HG02623 (cell line): ENCODE data around the gene USP19.
A peak's percentile ranks its signal among the peaks of the same experiment; 100 is the strongest.

Source experiments
- ATAC-seq: cut with Tn5 transposase; IDR thresholded peaks from one replicate; pipeline ENCODE4 v1.9.1; 2021; ENCODE audit warnings: moderate library complexity; ENCODE audit not compliant: unreplicated experiment

Gene USP19, protein sequence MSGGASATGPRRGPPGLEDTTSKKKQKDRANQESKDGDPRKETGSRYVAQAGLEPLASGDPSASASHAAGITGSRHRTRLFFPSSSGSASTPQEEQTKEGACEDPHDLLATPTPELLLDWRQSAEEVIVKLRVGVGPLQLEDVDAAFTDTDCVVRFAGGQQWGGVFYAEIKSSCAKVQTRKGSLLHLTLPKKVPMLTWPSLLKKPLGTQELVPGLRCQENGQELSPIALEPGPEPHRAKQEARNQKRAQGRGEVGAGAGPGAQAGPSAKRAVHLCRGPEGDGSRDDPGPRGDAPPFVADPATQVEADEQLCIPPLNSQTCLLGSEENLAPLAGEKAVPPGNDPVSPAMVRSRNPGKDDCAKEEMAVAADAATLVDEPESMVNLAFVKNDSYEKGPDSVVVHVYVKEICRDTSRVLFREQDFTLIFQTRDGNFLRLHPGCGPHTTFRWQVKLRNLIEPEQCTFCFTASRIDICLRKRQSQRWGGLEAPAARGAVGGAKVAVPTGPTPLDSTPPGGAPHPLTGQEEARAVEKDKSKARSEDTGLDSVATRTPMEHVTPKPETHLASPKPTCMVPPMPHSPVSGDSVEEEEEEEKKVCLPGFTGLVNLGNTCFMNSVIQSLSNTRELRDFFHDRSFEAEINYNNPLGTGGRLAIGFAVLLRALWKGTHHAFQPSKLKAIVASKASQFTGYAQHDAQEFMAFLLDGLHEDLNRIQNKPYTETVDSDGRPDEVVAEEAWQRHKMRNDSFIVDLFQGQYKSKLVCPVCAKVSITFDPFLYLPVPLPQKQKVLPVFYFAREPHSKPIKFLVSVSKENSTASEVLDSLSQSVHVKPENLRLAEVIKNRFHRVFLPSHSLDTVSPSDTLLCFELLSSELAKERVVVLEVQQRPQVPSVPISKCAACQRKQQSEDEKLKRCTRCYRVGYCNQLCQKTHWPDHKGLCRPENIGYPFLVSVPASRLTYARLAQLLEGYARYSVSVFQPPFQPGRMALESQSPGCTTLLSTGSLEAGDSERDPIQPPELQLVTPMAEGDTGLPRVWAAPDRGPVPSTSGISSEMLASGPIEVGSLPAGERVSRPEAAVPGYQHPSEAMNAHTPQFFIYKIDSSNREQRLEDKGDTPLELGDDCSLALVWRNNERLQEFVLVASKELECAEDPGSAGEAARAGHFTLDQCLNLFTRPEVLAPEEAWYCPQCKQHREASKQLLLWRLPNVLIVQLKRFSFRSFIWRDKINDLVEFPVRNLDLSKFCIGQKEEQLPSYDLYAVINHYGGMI (N-terminal part only)

DNA sequence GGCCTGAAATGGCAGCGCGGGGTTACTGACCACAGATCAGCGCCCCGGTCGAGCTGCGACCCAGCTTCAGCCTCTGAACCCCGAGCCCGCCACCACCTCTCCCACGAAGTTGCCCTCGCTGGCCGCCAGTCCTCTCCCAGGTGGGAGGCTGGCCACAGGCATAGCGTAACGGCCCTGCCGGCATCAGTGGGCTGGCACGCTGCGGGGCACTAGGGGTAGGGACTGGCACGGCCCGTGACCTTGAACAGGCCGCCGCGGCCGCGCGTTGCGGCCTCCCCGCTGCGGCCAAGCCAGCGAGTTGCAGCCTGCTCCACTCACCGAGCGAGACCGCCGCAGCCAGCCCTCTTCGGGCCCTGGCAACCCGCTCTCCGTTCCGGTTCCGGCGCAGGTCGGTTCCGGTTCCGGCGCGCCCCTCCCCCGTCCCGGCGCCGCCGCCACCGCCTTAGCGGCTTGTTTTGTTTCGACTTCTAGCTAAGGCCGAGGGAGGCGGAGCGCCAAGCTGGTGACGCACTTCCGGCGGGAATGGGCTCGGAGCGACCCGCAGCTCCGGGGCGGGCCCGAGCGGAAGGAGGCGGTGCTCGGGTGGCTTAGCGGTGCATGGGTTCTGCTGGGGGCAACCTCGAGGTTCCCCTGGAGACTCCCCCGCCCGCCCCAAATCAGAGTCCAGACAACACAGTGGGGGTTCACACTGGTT lies at the start of gene USP19:
Gene USP19, minus strand, starts transcription at position 386 of the 694 bp plus-strand sequence. CDS start 1,678 bp downstream, outside the sequence.
- ATAC-seq, result peak; percentile 88

DNA sequence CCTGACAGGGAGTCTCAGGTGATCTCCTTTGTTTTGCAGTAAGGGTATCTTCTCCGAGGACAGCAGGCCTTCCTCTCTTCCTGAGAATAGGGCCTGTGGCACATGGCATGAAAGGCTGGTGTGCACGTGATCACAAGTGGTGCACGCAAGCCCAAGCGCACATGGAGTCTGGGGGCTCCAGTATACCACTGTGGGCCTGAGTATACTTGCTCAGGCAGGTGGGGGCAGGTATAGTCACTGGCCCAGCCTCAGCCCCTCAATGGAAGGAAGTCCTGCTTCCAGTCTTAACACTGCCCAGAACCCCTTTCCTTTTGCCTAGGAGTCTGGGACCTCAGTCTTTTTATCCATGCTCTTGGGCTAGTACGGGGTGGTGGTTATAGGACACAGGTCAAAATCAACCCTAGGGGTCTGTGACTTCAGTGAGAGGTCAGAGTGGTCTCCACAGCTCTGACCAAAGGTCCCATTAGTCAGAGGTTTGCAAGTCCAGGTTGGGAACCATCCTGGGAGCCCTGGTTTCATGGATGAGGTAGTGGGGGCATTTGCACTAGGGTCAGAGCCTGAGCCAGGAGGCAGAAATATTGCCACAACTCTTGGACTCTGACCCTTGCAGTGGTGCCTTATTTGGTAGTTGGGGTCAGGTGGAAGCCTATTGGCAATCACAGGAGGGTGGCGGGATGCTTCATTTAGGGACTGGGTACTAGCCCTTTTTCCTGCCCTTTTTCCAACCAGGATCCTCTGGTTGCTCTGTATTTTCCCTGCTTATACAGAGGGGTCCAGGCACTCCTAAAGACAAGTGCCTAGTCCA lies 46.3 kb upstream of the USP19 start:
- no peak for ATAC-seq

DNA sequence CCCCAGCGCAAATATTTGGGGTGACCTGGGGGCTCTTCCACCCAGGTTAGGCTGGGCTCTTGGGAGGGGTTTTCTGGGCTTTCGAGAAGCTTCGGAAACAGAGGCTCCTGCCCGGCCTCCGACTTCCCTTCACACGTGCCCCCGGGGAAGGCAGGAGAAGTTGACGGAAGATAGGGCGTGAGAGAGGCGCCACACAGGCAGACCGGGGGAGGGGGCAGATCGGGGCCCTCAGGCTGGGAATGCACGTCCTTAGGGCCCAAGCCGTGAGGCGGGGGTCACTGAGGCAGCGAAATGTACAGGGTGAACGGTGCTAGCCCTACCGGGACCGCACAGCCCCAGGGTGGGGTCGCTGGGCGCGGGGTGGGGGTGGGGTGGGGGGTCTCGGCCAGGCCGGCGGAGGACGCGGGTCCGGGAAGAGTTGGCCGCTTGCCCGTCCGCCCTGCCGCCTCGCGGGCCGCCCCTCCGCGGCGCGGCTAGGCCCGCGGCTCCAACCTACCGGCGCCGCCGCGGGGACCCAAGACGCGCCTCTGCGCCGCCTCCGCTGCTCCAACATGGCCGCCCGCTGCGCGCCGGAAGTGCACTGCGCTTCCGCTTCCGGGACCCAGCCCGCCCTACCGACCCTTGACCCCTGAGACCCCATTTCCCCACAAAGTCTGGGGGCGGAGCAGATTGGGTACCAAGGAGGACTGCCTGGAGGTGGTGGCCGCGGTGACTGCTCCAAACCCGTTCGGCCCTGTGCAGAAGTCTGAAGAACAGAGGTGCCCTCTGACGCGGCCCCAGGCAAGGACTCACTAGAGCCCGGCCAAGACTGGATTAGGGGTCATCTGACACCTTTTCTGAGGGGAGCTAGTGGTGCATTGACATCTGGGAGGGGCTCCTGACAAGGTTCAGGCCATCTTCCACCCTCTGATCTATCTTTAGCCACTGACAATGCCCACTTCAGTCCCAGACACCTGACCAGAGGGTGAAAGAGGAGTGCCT lies 45.4 kb upstream of the USP19 start, which contains the start of gene CCDC71:
Gene CCDC71, minus strand, starts transcription at position 561 of the 981 bp plus-strand sequence. CDS start 2,123 bp downstream, outside the sequence.
- peak; percentile 61 for ATAC-seq

- no peak for ATAC-seq
Measured at GRCh38 chr3:49164983-49165720, 44.5 kb upstream of the USP19 start.

DNA sequence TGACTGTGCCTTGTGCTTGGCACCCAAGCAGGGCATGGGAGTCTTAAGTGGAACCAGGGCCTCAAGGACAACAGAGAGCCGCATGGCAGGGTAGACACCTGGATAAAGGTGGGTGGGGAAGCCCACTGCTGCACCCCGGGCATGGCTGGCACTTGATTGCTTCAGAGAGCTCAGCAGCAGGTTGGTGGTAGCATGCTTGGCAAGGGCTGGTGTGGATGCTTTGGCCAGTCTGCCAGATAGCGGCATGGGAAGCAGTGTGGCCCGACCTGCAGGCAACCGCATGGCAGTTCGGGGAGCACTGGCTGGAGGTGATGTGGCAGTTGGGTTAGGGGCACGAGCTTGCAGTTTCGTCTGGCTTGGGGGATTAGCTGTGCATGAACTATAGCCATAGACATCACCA lies 43.0 kb upstream of the USP19 start:
- no peak for ATAC-seq

- ATAC-seq, result no peak
Measured at GRCh38 chr3:49162751-49163419, 42.3 kb upstream of the USP19 start.

GRCh38 chr3:49161808-49162530 lies 41.3 kb upstream of the USP19 start:
- no peak for ATAC-seq

GRCh38 chr3:49161197-49161596 lies 40.6 kb upstream of the USP19 start:
- ATAC-seq, result no peak

GRCh38 chr3:49158792-49159191 lies 38.2 kb upstream of the USP19 start:
- ATAC-seq, result no peak

DNA sequence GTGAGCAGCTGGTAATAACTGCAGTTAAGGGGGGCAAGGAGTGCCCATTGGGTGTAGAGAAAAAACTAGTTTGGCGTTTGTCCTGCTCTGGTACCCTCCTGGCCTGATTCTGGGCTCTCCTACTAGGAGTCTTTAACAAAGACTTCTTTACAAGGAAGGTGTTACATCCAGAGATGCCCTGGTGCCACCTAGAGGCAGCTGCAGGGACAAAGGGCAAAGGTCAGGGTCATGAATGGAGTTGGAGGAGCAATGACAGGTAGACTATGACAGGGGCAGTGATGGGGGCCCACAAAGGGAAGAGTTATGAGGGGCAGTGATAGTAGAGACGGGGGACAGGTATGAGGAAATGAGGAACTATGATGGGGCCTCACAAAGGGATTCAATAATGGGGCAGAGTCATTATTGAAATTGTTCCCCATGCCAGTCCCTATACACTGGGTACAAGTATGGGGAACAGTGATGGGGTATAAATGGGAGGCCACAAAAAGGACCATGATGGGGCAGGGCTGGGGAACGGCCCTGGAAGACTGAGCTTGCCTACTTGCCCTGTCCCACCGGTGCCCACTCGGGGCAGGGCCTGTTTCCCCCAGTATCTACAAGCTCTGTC lies 37.6 kb upstream of the USP19 start:
- ATAC-seq, result no peak

DNA sequence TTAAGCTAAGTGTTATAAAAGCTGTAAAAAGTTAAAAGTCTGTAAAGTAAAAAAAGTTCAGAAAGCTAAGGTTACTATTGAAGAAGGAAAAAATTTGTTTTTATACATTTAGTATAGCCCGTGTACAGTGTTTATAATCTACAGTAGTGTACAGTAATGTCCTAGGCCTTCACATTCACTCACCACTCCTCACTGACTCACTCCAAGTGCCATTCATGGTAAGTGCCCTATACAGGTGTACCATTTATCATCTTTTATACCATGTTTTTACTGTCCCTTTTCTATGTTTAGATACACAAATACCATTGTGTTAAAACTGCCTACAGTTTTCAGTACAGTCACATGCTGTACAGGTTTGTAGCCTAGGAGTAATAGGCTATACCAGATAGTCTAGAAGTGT lies 36.7 kb upstream of the USP19 start:
- ATAC-seq, result no peak

DNA sequence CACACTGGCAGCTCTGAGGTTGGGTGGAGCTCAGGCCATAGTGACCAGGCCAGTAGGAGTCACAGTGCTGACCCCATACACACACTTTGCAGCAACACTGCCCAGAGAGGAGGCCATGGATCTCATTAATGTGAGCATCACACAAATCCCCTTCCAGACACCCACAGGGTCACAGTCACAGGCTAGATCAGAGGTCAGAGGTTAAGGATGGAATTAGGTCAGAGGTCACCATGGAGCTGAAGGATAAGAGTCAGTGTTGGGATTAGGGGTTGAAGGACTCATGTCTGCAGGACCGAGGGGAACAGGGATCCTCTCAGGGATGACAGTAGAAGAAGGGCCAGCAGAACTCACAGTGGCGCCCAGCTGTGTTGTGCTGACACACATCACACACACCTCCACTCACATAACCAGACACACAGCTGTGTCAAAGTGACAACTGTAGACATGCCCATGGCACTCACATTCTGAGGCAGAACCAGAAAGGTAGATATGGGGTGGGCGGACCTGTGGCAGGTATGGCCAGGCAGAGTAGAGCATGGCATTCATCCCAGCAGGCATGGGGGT lies 32.8 kb upstream of the USP19 start:
- no peak for ATAC-seq

DNA sequence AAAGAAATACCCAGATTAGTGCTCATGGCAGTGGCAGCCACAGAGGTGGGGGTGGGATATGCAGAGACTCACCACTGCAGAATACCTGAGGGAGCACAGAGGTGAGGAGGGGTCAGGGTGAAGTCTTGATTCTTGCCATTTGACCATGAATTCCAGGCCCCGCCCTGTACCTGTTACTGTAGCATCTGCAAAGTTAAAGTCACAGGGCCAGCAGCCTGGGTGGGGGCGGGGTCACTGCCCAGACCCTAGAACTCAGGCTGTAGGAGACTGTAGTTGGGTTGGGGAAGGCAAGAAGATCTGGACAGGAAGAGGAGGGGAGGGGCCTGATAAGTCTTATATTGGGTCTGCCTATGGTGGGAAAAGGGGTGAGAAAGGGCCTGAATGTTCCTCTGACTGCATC lies 31.0 kb upstream of the USP19 start:
- no peak for ATAC-seq

DNA sequence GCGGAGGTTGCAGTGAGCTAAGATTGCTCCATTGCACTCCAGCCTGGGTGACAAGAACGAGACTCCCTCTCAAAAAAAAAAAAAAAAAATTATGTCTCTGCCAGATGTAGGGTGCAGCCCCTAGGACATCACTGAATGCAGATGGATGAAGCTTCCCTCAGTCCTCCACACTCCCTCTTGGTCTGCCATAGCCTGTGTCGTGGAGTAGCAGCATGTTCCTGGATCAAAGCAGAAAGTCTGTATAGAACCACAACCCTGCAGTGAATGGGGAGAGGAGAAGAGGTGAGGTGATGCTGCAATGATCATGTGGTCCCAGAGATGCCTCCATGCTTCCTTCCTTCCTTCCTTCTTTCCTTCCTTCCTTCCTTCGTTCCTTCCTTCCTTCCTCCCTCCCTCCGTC lies 27.5 kb upstream of the USP19 start:
- ATAC-seq, result no peak

GRCh38 chr3:49140080-49140479 lies 19.5 kb upstream of the USP19 start:
- no peak for ATAC-seq

DNA sequence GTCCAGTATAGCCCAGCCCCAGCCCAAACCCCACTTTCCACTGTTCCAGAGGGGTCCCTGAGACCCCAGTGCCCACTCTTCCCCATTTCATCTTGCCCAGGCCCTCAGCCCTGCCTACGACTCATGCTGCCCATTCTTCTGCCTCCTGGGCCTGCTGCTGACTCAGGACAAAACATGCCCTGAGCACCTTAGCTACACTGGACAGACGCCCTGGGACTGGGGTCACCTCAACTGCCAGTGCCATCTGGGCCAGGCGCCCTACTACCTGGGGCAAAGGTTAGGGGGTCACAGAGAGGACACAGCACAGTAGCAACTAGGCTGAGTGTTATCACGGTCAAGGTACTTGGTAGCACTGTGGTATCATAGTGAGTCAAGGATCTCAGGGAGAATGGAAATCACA lies 14.9 kb upstream of the USP19 start:
- ATAC-seq, result no peak
